ENCODE measurements around the gene ADAP1.

ADAP1 gene

GRCh38 chr7:871900-872537 is 82.5 kb downstream of the ADAP1 start:
- no peak for FAIRE-seq
- no peak for TF ChIP-seq POLR2A (IDR thresholded peaks at IDR 0.05; ENCODE audit: low read depth, low read length)

GRCh38 chr7:869348-869747 is 85.1 kb downstream of the ADAP1 start:
- FAIRE-seq (no peak), DNase-seq (ENCODE audit: insufficient read length, low spot score) (no peak)
- TF ChIP-seq POLR2A (IDR thresholded peaks at IDR 0.05; ENCODE audit: low read depth, low read length) = no peak

More at GRCh38 chr7:871900-872537, 82.5 kb downstream of the ADAP1 start:
- no peak for DNase-seq (ENCODE audit: insufficient read length, low spot score)

GRCh38 chr7:868189-868486 is 86.3 kb downstream of the ADAP1 start:
- FAIRE-seq = no peak
- peak; percentile 13; the same call in 1 of the 2 replicates for TF ChIP-seq POLR2A (IDR thresholded peaks at IDR 0.05; ENCODE audit: low read depth, low read length)
- DNase-seq (ENCODE audit: insufficient read length, low spot score) = no peak

- 0 out of 2 replicates have a peak, but pooled peaks have one; percentile 8 for TF ChIP-seq POLR2A (IDR thresholded peaks at IDR 0.05; ENCODE audit: low read depth, low read length)
- DNase-seq (ENCODE audit: insufficient read length, low spot score) = peak; percentile 100
- FAIRE-seq = peak; percentile 76
Measured at GRCh38 chr7:867406-868188, 86.9 kb downstream of the ADAP1 start.

GRCh38 chr7:867001-867405 is 87.5 kb downstream of the ADAP1 start:
- peak; percentile 46 for TF ChIP-seq POLR2A (IDR thresholded peaks at IDR 0.05; ENCODE audit: low read depth, low read length)
- FAIRE-seq = no peak
- DNase-seq (ENCODE audit: insufficient read length, low spot score) = peak; percentile 68

- no peak for DNase-seq (ENCODE audit: insufficient read length, low spot score)
- FAIRE-seq = no peak
- no peak for TF ChIP-seq POLR2A (IDR thresholded peaks at IDR 0.05; ENCODE audit: low read depth, low read length)
Measured at GRCh38 chr7:865921-866320, 88.6 kb downstream of the ADAP1 start.

GRCh38 chr7:863106-863505 is 91.4 kb downstream of the ADAP1 start:
- TF ChIP-seq POLR2A (IDR thresholded peaks at IDR 0.05; ENCODE audit: low read depth, low read length) = no peak

GRCh38 chr7:862157-862556 is 92.3 kb downstream of the ADAP1 start:
- no peak for DNase-seq (ENCODE audit: insufficient read length, low spot score)
- no peak for FAIRE-seq
- no peak for TF ChIP-seq POLR2A (IDR thresholded peaks at IDR 0.05; ENCODE audit: low read depth, low read length)

More at GRCh38 chr7:863106-863505, 91.4 kb downstream of the ADAP1 start:
- DNase-seq (ENCODE audit: insufficient read length, low spot score) = no peak
- no peak for FAIRE-seq

GRCh38 chr7:861222-861621 is 93.3 kb downstream of the ADAP1 start:
- DNase-seq (ENCODE audit: insufficient read length, low spot score) (no peak), FAIRE-seq (no peak)
- TF ChIP-seq POLR2A (IDR thresholded peaks at IDR 0.05; ENCODE audit: low read depth, low read length) = no peak

GRCh38 chr7:860149-860548 is 94.3 kb downstream of the ADAP1 start:
- no peak for TF ChIP-seq POLR2A (IDR thresholded peaks at IDR 0.05; ENCODE audit: low read depth, low read length)
- no peak for FAIRE-seq

GRCh38 chr7:859359-860030 is 95.0 kb downstream of the ADAP1 start:
- TF ChIP-seq POLR2A (IDR thresholded peaks at IDR 0.05; ENCODE audit: low read depth, low read length) = no peak
- FAIRE-seq (no peak), DNase-seq (ENCODE audit: insufficient read length, low spot score) (no peak)

More at GRCh38 chr7:860149-860548, 94.3 kb downstream of the ADAP1 start:
- DNase-seq (ENCODE audit: insufficient read length, low spot score) = no peak

- DNase-seq (ENCODE audit: insufficient read length, low spot score) (no peak), FAIRE-seq (no peak)
- TF ChIP-seq POLR2A (IDR thresholded peaks at IDR 0.05; ENCODE audit: low read depth, low read length) = no peak
Measured at GRCh38 chr7:857661-858060, 96.8 kb downstream of the ADAP1 start.

- TF ChIP-seq POLR2A (IDR thresholded peaks at IDR 0.05; ENCODE audit: low read depth, low read length) = no peak
- DNase-seq (ENCODE audit: insufficient read length, low spot score) = no peak
- FAIRE-seq = no peak
Measured at GRCh38 chr7:856444-857095, 97.9 kb downstream of the ADAP1 start.
